K562 (cell line): ENCODE results near the gene THADA. TPM values are rescaled to one million over a fixed set of nuclear protein-coding genes. Genes with fewer than 3 reads are reported as not detected.

Experiments used
- ATAC-seq: fragments of 200-7000 bp; cut with Tn5 transposase; 3 replicates; pipeline ENCODE4 v1.9.1; 2020; ENCODE audit warnings: moderate library complexity
- BruUV-seq: library from RNA; stranded (reverse); fragments of 400-500 nt; replicated peaks from 2 replicates; lab custom pipeline; 2021; lab: Mats Ljungman, UMichigan
- CTCF ChIA-PET: fragments of 300-600 bp; formaldehyde crosslinking; extraction: SDS; loops from one replicate; lab custom pipeline; 2021; ENCODE audit warnings: low intra/inter-chr PET ratio; lab: Yijun Ruan, JAX
- POLR2A ChIA-PET: fragments of 300-600, 350-650 bp; sonication (Branson Sonifier 250); formaldehyde crosslinking; extraction: SDS; loops from one replicate; lab custom pipeline; 2021; ENCODE audit warnings: antibody characterized with exemption, inconsistent platforms; lab: Yijun Ruan, JAX
- DNase-seq, 4 experiments: peaks; one replicate each; pipeline versions ENCODE4 v3.0.0 to v3.0.0-alpha.2; 2011 to 2018; ENCODE audit warnings: low spot score in 3 of 4, mixed read lengths in 3 of 4; ENCODE audit errors: extremely low read depth in 1 of 4
- FAIRE-seq: peaks from 2 replicates; lab custom pipeline; 2011; peaks lifted over from hg19 to GRCh38; lab: Jason Lieb, UNC
- H2AFZ ChIP-seq: 2 replicates; pipeline ENCODE4 v1.6.0; 2011; ENCODE audit warnings: low read depth, low read length, control low read depth, inconsistent platforms
- H3K27ac ChIP-seq: fragments of 200-600 bp; 3 replicates; pipeline ENCODE4 v1.8.0; 2011; ENCODE audit warnings: low read depth, mild to moderate bottlenecking, control low read depth, inconsistent platforms, low read length, moderate library complexity, mixed read lengths; ENCODE audit errors: extremely low read depth
- H3K27me3 ChIP-seq, 2 experiments: fragments of 300-600 bp in 1 of 2; 2 replicates in 1 of 2; 3 replicates in 1 of 2; pipeline versions ENCODE4 v1.6.0 to v1.8.0; 2011; ENCODE audit warnings: inconsistent platforms in 2 of 2, low read length in 2 of 2, mild to moderate bottlenecking in 1 of 2, mixed read lengths in 1 of 2, moderate library complexity in 1 of 2; ENCODE audit not compliant: control insufficient read depth in 2 of 2, insufficient read depth in 2 of 2
- H3K36me3 ChIP-seq: fragments of 300-600 bp; 3 replicates; pipeline ENCODE4 v1.8.0; 2011; ENCODE audit warnings: mild to moderate bottlenecking, low read length, inconsistent platforms; ENCODE audit not compliant: control insufficient read depth, insufficient read depth
- H3K4me1 ChIP-seq, 2 experiments: fragments of 200-600 bp in 1 of 2; replicated peaks in 1 of 2; 2 replicates in 1 of 2; 3 replicates in 1 of 2; pipeline versions ENCODE4 v1.5.1 to v1.8.0; 2011; ENCODE audit warnings: inconsistent platforms in 2 of 2, low read length in 2 of 2, mild to moderate bottlenecking in 1 of 2, mixed read lengths in 1 of 2, moderate library complexity in 1 of 2; ENCODE audit not compliant: control insufficient read depth in 2 of 2, insufficient read depth in 2 of 2
- H3K4me2 ChIP-seq: 2 replicates; pipeline ENCODE4 v1.6.1; 2011; ENCODE audit warnings: low read length, control low read depth, inconsistent platforms, mixed read lengths; ENCODE audit not compliant: insufficient read depth
- H3K4me3 ChIP-seq: fragments of 200-600 bp; sonication (generic), shearing (Covaris generic); 2 replicates; pipeline ENCODE4 v1.5.1; 2016; ENCODE audit warnings: control low read depth, inconsistent platforms
- H3K79me2 ChIP-seq: fragments of 200-600 bp; 3 replicates; pipeline ENCODE4 v1.8.0; 2011; ENCODE audit warnings: low read length, inconsistent platforms; ENCODE audit not compliant: control insufficient read depth, insufficient read depth
- H3K9ac ChIP-seq, 2 experiments: 2 replicates each; pipeline versions ENCODE4 v1.6.0 to v1.6.1; 2011; ENCODE audit warnings: low read depth in 2 of 2, low read length in 2 of 2, control low read depth in 1 of 2, inconsistent platforms in 1 of 2, mild to moderate bottlenecking in 1 of 2, mixed read lengths in 1 of 2; ENCODE audit not compliant: insufficient read depth in 1 of 2
- H3K9me1 ChIP-seq: one replicate; pipeline ENCODE4 v1.6.0; 2011; ENCODE audit warnings: inconsistent platforms, mild to moderate bottlenecking, low read length, moderate library complexity; ENCODE audit not compliant: control insufficient read depth, insufficient read depth
- H3K9me3 ChIP-seq: replicated peaks from 2 replicates; pipeline ENCODE4 v1.5.1; 2011; ENCODE audit warnings: low read depth, low read length, inconsistent platforms; ENCODE audit not compliant: control insufficient read depth, insufficient read depth
- H4K20me1 ChIP-seq: replicated peaks from 2 replicates; pipeline ENCODE4 v1.6.1; 2011; ENCODE audit warnings: low read length, inconsistent platforms, mixed read lengths; ENCODE audit not compliant: control insufficient read depth, insufficient read depth
- ARID1B ChIP-seq: fragments of 450-650 bp; IDR thresholded peaks from 2 replicates; pipeline ENCODE4 v1.6.1; 2016; ENCODE audit warnings: antibody characterized with exemption, mild to moderate bottlenecking, inconsistent platforms
- BRF1 ChIP-seq: IDR thresholded peaks from 3 replicates; pipeline ENCODE4 v1.6.1; 2011; ENCODE audit warnings: borderline replicate concordance, mild to moderate bottlenecking; ENCODE audit not compliant: insufficient read length; ENCODE audit errors: extremely low read depth
- CBFA2T3 ChIP-seq: fragments of 450-650 bp; IDR thresholded peaks from 2 replicates; pipeline ENCODE4 v1.6.1; 2017
- FOXJ2 ChIP-seq: fragments of 200-800 bp; sonication (Bioruptor generic); IDR thresholded peaks from 2 replicates; pipeline ENCODE4 v1.6.1; 2016; ENCODE audit warnings: missing genetic modification characterization, missing compliant biosample characterization
- MTA1 ChIP-seq: fragments of 450-650 bp; IDR thresholded peaks from 2 replicates; pipeline ENCODE4 v1.6.1; 2017; ENCODE audit warnings: borderline replicate concordance
- TEAD4 ChIP-seq, 2 experiments: sonication (generic) in 1 of 2; formaldehyde crosslinking in 1 of 2; IDR thresholded peaks; 2 replicates each; pipeline versions ENCODE4 v1.6.1 to v1.8.0; 2012 to 2022; ENCODE audit warnings: borderline replicate concordance in 1 of 2, inconsistent platforms in 1 of 2, low read length in 1 of 2, mild to moderate bottlenecking in 1 of 2, missing genetic modification reagents in 1 of 2
- ZNF431 ChIP-seq: sonication (generic); formaldehyde crosslinking; IDR thresholded peaks from 2 replicates; pipeline ENCODE4 v1.8.0; 2022; ENCODE audit warnings: mild to moderate bottlenecking, missing genetic modification reagents
- ZNF696 ChIP-seq: fragments of 250-450 bp; sonication (Bioruptor Pico); conservative IDR thresholded peaks from 2 replicates; pipeline ENCODE4 v1.4.0; 2020; ENCODE audit warnings: mild to moderate bottlenecking, moderate library complexity
- ZNF77 ChIP-seq: fragments of 250-450 bp; sonication (Bioruptor Pico); IDR thresholded peaks from 2 replicates; pipeline ENCODE4 v1.5.0; 2020
- in situ Hi-C: fragments of 300-500 bp; cut with MboI; formaldehyde crosslinking; loops from 4 replicates; pipeline ENCODE4 v1.15.0; 2018; ENCODE audit warnings: inconsistent platforms, mixed read lengths
- intact Hi-C: fragments of 100-400 bp; cut with micrococcal nuclease; formaldehyde crosslinking; loops from 2 replicates; pipeline ENCODE4 v1.14.2; 2022
- polyA plus RNA-seq, 8 experiments: library from polyadenylated mRNA; depleted of rRNA in 4 of 8; stranded (reverse) in 5 of 8; unstranded in 3 of 8; fragments of >200 nt; fragmentation: Nextera tagmentation in 2 of 8; fragmentation: Illumina TruSeq in 1 of 8; extraction: Ambion mirVana in 2 of 8; extraction: Trizol in 1 of 8; gene quantifications; 2 replicates each; pipeline versions ENCODE4 v1.2.1 to v1.2.3, GENCODE V29; 2011 to 2014; ENCODE audit warnings: inconsistent platforms in 1 of 8, missing spikeins in 1 of 8
- total RNA-seq, 7 experiments: library from RNA; depleted of rRNA in 6 of 7; stranded (reverse); fragments of >200 nt in 6 of 7; fragmentation: Illumina TruSeq in 2 of 7; extraction: Trizol in 2 of 7; gene quantifications; 2 replicates each; pipeline versions ENCODE4 v1.2.1 to v1.2.3, GENCODE V29; 2011 to 2021; ENCODE audit warnings: low replicate concordance in 1 of 7
- TF ChIP-seq, protein P1 (sequence below): fragments of 250-450 bp; sonication (Bioruptor Pico); IDR thresholded peaks from 2 replicates; pipeline ENCODE4 v1.9.0; 2021; ENCODE audit warnings: mild to moderate bottlenecking, inconsistent platforms

THADA gene
- total and polyA plus RNA-seq, 9 of the 15 experiments (the other 6 are each of a cell fraction or from before 2014, with no cell fraction given) = 17.8 to 34.7 (median 31.9) TPM

DNA sequence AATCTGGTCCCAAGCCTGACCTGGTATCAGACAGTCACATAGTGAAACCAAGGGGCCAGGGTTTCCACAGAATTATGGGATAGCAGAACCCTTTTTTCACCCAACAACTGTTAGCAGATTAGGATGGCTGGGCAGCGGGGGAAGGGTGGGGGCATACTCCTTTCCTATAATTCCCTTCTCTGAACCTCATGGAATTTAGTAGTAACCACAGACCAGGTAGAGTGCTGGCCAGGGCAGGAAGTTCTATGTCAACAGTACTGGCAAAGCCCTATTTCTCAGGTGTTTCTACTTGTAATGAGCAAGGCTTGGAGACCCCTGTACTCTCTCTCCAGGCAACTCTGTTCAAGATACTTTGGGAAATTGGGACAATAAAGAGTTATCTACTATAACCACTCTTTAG, 174.6 kb downstream of the THADA start (continued):
- TF ChIP-seq MTA1 = no peak
- no peak for TF ChIP-seq ZNF77 (CRISPR knock-in tag)
- no peak for TF ChIP-seq ZNF696 (CRISPR knock-in tag)
- TF ChIP-seq BRF1 = no peak

DNA sequence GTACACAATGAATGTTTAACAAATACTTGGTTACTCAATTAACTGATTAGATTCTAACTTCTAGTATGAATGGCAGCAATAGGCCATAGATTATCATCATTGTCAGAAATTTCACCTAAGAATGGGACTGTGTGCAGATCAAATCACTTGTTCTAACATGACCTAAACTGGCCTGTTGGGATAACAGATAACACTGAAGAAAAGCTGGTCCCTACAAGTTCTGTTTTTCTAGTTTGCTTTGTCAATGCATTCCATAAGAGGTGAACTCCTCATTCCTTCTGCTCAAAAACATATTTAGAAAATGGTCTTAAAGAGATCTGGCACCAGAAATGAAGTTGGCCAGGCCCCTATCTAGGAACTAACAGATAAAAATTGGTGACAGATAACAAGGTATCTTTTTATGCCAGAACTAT, 175.4 kb downstream of the THADA start:
- peak in 2 of 4 experiments; percentile 35 to 43 for DNase-seq
- BruUV-seq = no TSS peak

More for the DNA sequence above, 175.4 kb downstream of the THADA start:
- Histone ChIP-seq H2AFZ (peak overlapping the region; percentile 27; the same call in 1 of the 2 replicates), H3K36me3 (no peaks in the 10 kb centered on the region), H3K4me3 (no peak overlapping the region), H3K79me2 (no peaks in the 10 kb centered on the region), H3K9me1 (no peaks in the 10 kb centered on the region), H3K4me2 (no peak overlapping the region; the same call in 1 of the 2 replicates), H4K20me1 (no peaks in the 10 kb centered on the region), H3K27ac (0 out of 3 replicates have a peak overlapping the region, but pooled peaks have one; percentile 16), H3K9me3 (no peaks in the 10 kb centered on the region), H3K9ac (no peak overlapping the region), H3K27me3 (no peaks in the 10 kb centered on the region), H3K4me1 (peaks cover 1 to 27% of the 10 kb centered on the region in 2 experiments; a peak in 3 of 5 replicates)
- CTCF ChIA-PET = no interaction called here
- intact Hi-C loops = no loop called here
- in situ Hi-C loops = no loop called here
- TF ChIP-seq, protein P1, sequence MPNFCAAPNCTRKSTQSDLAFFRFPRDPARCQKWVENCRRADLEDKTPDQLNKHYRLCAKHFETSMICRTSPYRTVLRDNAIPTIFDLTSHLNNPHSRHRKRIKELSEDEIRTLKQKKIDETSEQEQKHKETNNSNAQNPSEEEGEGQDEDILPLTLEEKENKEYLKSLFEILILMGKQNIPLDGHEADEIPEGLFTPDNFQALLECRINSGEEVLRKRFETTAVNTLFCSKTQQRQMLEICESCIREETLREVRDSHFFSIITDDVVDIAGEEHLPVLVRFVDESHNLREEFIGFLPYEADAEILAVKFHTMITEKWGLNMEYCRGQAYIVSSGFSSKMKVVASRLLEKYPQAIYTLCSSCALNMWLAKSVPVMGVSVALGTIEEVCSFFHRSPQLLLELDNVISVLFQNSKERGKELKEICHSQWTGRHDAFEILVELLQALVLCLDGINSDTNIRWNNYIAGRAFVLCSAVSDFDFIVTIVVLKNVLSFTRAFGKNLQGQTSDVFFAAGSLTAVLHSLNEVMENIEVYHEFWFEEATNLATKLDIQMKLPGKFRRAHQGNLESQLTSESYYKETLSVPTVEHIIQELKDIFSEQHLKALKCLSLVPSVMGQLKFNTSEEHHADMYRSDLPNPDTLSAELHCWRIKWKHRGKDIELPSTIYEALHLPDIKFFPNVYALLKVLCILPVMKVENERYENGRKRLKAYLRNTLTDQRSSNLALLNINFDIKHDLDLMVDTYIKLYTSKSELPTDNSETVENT (CRISPR knock-in tag) = no peak
- TF ChIP-seq TEAD4 (IDR thresholded peaks at IDR 0.05; ENCODE audit: low read length) = peak; percentile 43; the same call in 1 of the 2 replicates
- TF ChIP-seq TEAD4 (CRISPR knock-in tag; IDR thresholded peaks at IDR 0.05; ENCODE audit: borderline replicate concordance) = no peak
- TF ChIP-seq CBFA2T3 = peak; percentile 35; the same call in 1 of the 2 replicates
- 0 out of 2 replicates have a peak, but pooled peaks have one; percentile 37 for TF ChIP-seq FOXJ2 (tag)
- peak; percentile 44; the same call in 1 of the 2 replicates for TF ChIP-seq ARID1B
- TF ChIP-seq ZNF431 (CRISPR knock-in tag) = no peak
- POLR2A ChIA-PET = interaction anchor here (0.8 to 1.2 kb wide), 2 partner anchors 10 to 15 kb away, joined by 3 to 5 read pairs; no protein-coding TSS in a partner anchor
- FAIRE-seq = no peak
- no peak for ATAC-seq
